Measurements from ENCODE around the gene SAMHD1.

Gene SAMHD1

GRCh38 chr20:36872852-36873251 lies 78.7 kb downstream of the SAMHD1 start:
- Histone ChIP-seq H3K4me3 (ENCODE audit: low read depth, low read length) (no peak overlapping the region), H3K36me3 (replicated peaks) (no peaks in the 10 kb centered on the region), H3K27ac (no peak overlapping the region), H3K27me3 (replicated peaks) (no peaks in the 10 kb centered on the region)
- in situ Hi-C loops (cut with HindIII; ENCODE audit: low pct_ligation_motif_present, low sequenced_read_pairs): no loop called here
- TF ChIP-seq, protein P1, sequence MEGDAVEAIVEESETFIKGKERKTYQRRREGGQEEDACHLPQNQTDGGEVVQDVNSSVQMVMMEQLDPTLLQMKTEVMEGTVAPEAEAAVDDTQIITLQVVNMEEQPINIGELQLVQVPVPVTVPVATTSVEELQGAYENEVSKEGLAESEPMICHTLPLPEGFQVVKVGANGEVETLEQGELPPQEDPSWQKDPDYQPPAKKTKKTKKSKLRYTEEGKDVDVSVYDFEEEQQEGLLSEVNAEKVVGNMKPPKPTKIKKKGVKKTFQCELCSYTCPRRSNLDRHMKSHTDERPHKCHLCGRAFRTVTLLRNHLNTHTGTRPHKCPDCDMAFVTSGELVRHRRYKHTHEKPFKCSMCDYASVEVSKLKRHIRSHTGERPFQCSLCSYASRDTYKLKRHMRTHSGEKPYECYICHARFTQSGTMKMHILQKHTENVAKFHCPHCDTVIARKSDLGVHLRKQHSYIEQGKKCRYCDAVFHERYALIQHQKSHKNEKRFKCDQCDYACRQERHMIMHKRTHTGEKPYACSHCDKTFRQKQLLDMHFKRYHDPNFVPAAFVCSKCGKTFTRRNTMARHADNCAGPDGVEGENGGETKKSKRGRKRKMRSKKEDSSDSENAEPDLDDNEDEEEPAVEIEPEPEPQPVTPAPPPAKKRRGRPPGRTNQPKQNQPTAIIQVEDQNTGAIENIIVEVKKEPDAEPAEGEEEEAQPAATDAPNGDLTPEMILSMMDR (IDR thresholded peaks at IDR 0.05; ENCODE audit: low read depth, low read length, missing control alignments): no peak
- DNase-seq: no peak

DNA sequence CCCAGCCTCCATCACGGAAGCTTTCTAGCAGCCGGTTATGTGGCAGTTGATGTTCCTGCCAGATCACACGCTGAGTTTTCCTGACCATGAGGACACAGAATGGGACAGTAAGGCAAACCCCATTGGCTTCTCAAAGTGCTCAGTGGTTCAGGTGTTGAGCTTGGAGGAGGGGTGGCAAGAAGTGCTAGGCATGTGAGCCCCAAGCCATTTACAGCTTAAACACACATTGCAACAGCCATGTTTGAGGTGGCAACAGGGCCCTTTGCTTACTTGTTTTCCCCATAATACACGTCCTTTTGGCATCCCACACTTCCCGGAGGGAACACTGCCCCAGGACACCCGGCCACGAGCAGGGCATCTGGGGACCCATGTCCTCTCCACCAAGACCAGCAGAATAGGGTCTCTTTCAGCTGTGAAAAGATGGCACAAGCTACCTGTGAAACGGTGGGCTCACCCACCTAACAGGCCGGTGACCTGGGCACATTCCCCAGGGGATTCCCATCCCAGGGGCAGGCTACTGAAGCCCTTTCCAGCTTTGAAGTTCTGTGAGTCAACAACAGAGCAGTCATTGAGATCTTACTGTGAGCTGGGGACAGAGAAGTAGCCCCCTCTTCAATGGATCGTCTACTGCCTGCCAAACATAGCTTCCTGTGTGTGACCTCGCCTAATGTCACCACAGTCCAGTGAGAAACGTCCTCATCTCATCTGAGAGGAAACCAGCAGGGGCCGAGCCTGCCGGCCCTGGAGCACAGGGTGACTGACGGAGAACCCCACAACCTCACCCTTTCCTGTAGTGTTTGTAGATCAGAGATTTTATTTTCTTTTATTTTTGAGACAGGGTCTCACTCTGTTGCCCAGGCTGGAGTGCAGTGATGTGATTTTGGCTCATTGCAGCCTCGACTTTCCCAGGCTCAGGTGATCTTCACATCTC lies 79.6 kb downstream of the SAMHD1 start:
- TF ChIP-seq, protein P1 (IDR thresholded peaks at IDR 0.05; ENCODE audit: low read depth, low read length, missing control alignments): no peak
- no peak overlapping the region for H3K27ac ChIP-seq
- in situ Hi-C loops (cut with HindIII; ENCODE audit: low pct_ligation_motif_present, low sequenced_read_pairs): no loop called here
- DNase-seq: no peak
- no peak overlapping the region for H3K4me3 ChIP-seq (ENCODE audit: low read depth, low read length)
- H3K27me3 ChIP-seq (replicated peaks): no peaks in the 10 kb centered on the region
- H3K36me3 ChIP-seq (replicated peaks): no peaks in the 10 kb centered on the region

GRCh38 chr20:36866681-36867495 lies 84.6 kb downstream of the SAMHD1 start:
- H3K27me3 ChIP-seq (replicated peaks): no peaks in the 10 kb centered on the region
- H3K36me3 ChIP-seq (replicated peaks): no peaks in the 10 kb centered on the region
- in situ Hi-C loops (cut with HindIII; ENCODE audit: low pct_ligation_motif_present, low sequenced_read_pairs): no loop called here
- DNase-seq: no peak
- H3K4me3 ChIP-seq (ENCODE audit: low read depth, low read length): no peak overlapping the region
- TF ChIP-seq, protein P1 (IDR thresholded peaks at IDR 0.05; ENCODE audit: low read depth, low read length, missing control alignments): no peak
- H3K27ac ChIP-seq: no peak overlapping the region

DNA sequence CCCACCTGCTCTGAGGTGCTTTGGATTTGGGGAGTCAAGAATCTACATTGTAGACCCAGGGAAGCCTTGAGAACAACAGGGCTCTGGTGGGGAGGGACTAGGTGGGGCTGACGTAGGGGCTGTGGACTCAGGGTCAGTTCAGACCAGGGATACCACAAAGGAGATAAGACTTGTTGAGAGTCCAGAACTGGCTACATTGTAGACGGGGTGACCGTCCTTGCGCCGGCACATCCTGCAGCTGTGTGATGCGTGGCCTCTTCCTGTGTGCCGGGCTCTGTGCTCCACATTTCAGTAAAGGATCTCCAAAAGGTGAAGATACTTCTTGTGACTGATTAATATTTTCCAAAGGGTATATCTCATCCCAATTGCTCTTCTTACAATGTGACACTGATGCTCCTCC lies 85.3 kb downstream of the SAMHD1 start:
- no peak for DNase-seq
- in situ Hi-C loops (cut with HindIII; ENCODE audit: low pct_ligation_motif_present, low sequenced_read_pairs): no loop called here
- no peak overlapping the region for H3K27ac ChIP-seq
- TF ChIP-seq, protein P1 (IDR thresholded peaks at IDR 0.05; ENCODE audit: low read depth, low read length, missing control alignments): no peak
- H3K4me3 ChIP-seq (ENCODE audit: low read depth, low read length): no peak overlapping the region
- no peaks in the 10 kb centered on the region for H3K27me3 ChIP-seq (replicated peaks)
- no peaks in the 10 kb centered on the region for H3K36me3 ChIP-seq (replicated peaks)

DNA sequence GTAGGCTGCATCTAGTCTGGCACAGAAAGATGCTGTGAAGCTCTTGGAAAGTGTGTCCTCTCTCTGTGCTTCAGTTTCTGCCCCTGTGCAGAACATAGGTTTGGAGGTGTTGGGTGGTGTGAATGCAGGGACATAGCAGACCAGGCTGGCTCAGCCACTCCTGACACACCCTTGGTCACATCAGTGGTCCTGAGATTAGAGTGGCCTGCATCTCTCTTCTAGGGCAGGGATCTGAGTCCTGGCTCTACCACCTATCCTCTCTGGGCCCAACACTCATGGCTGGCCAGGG lies 85.7 kb downstream of the SAMHD1 start:
- no peak overlapping the region for H3K4me3 ChIP-seq (ENCODE audit: low read depth, low read length)
- TF ChIP-seq, protein P1 (IDR thresholded peaks at IDR 0.05; ENCODE audit: low read depth, low read length, missing control alignments): no peak
- no peak for DNase-seq
- no peaks in the 10 kb centered on the region for H3K36me3 ChIP-seq (replicated peaks)
- in situ Hi-C loops (cut with HindIII; ENCODE audit: low pct_ligation_motif_present, low sequenced_read_pairs): no loop called here
- no peak overlapping the region for H3K27ac ChIP-seq
- H3K27me3 ChIP-seq (replicated peaks): no peaks in the 10 kb centered on the region

Data from brain microvascular endothelial cell (primary cell).